Stimulated activated CD8-positive, alpha-beta memory T cell treated with anti-CD3 and anti-CD28 coated beads, Interleukin-4, amount 100 ng/mL, for 1 hour (primary cell): ENCODE results near the gene LYZL2.
"Not testable (repeated sequence)": the region's sequence is repeated elsewhere in the genome, so short reads cannot be mapped to it uniquely, and the experiment has no call there.

ENCODE experiments used
- DNase-seq, 2 donors: peaks; one replicate each; pipeline ENCODE4 v3.0.0-alpha.2; 2020; ENCODE audit warnings: low read depth in 2 of 2, low spot score in 1 of 2

LYZL2 gene

DNA sequence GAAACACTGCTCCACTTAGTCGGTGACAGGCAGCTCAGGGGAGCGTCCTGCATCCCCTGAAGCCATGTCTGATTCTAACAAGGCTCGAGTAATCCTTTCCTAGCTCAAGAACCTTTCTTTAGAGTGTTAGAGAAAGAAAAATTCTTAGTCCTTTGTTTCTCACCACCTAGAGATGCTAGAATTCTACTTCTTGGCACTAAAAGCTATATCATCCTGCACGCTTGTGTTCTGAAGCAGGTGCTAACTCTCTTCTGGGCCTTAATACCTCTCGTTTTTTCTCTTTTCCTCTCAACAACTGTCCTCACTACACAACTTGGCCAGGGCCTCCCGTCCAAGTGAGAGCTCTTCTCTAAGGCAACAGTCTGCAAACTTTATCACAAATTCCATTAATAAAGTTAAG is at the start of gene LYZL2:
Gene LYZL2, minus strand, starts transcription at position 101 of the 400 bp plus-strand sequence. CDS start 2,838 bp downstream, outside the sequence.
- DNase-seq: no peak

GRCh38 chr10:30677616-30678015 is 48.1 kb upstream of the LYZL2 start:
- not testable (repeated sequence) for DNase-seq

DNA sequence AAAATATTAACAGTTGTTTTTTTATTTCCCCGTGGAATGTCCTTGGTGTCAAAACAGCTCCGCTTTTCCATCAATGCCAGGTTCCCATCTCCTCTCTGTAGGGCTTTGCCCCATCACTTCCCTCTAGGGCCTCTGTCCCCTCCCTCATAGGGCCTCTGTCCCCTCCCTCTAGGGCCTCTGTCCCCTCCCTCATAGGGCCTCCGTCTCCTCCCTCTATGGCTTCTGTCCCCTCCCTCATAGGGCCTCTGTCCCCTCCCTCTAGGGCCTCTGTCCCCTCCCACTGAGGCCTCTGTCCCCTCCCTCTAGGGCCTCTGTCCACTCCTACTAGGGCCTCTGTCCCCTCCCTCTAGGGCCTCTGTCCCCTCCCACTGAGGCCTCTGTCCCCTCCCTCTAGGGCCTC is 47.6 kb upstream of the LYZL2 start:
- DNase-seq: not testable (repeated sequence)

DNA sequence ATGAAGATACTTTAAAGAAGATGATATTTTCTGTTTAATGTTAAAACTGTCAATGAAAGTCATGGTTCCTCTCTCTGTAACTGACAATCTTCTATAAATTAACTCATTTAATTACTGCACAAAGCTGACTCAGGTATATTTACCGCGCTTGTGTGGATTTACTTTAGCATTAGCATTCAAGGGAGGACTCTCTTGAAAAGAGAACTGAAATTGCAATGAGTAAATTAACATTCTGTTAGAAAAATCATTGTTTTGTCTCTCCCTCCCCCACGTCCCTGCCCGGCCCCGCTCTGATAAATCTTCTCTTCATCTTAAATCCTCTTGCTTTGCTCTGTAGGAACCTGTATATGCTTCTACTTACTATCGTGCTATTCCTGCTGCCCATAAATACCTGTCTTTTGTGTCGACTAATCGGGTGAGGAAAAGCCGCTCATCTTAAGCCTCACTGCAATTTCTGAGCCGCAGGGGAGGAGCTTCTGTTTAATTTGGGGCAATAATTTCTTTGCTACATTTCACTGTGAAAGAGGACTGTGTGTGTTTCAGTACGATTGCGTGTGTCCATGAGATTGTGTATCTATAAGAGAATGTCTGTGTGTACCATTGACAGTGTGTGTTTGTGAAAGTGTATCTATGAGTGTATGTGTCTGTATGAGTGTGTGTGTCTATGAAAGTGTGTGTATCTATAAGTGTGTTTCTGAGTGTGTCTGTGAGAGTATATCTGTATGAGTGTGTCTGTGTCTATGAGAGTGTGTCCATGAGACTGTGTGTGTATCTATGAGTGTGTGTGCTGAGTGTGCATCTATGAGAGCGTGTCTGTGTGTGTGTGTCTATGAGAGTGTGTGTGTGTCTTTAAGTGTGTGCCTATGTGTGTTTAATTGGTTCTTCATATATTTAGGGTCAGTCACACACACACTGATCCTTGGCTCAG is 46.5 kb upstream of the LYZL2 start:
- no peak for DNase-seq

GRCh38 chr10:30674796-30675195 is 45.2 kb upstream of the LYZL2 start:
- DNase-seq: no peak

- not testable (repeated sequence) for DNase-seq
These were observed 43.7 kb upstream of the LYZL2 start for GRCh38 chr10:30673262-30673661.

- DNase-seq: not testable (repeated sequence)
These were observed 42.8 kb upstream of the LYZL2 start for GRCh38 chr10:30672338-30672737.

- DNase-seq: no peak
These were observed 41.6 kb upstream of the LYZL2 start for GRCh38 chr10:30671026-30671616.

DNA sequence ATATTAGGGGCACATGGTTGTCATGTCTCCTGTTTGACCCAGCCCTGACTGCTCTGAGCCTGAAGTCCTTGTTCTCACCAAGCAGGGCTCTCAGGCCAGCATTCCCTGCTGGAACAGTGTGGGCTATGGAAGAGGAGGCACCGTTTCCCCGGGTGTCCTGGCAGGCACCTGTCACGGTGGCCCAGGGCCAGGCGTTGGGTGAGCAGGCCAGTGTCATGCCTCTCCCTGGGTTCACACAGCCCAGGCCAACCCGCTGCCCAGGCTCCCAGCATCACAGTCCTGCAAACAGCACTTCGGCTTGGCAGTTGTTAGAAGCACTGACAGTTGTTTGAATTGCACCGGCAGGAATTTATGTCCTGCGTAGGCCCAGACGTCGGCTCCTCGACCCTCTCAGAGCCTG is 38.4 kb upstream of the LYZL2 start:
- DNase-seq: not testable (repeated sequence)

GRCh38 chr10:30663403-30663802 is 33.9 kb upstream of the LYZL2 start:
- not testable (repeated sequence) for DNase-seq

GRCh38 chr10:30662814-30663213 is 33.3 kb upstream of the LYZL2 start:
- DNase-seq: no peak

GRCh38 chr10:30660314-30660713 is 30.8 kb upstream of the LYZL2 start:
- DNase-seq: not testable (repeated sequence)

DNA sequence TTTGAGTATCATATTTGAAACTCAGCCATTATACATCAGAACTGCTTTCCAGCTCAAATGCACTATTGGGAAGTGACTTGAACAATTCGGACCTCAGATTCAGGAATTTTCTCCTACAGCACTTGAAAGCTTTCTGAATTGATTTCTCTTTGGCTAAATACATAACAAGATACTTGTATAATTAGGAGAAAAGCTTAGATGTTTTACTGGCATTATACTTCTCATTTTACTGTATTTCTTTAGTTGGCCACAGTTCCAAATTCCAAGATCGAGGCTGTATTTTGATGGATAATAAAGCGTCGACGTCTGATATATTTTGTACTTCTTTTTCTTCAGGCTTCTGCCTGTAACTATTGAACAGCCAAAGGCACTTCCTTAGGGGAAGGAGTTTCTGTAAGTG is 26.7 kb upstream of the LYZL2 start:
- DNase-seq: no peak

GRCh38 chr10:30655001-30655400 is 25.4 kb upstream of the LYZL2 start:
- not testable (repeated sequence) for DNase-seq

GRCh38 chr10:30651470-30652397 is 22.2 kb upstream of the LYZL2 start:
- DNase-seq: not testable (repeated sequence)

DNA sequence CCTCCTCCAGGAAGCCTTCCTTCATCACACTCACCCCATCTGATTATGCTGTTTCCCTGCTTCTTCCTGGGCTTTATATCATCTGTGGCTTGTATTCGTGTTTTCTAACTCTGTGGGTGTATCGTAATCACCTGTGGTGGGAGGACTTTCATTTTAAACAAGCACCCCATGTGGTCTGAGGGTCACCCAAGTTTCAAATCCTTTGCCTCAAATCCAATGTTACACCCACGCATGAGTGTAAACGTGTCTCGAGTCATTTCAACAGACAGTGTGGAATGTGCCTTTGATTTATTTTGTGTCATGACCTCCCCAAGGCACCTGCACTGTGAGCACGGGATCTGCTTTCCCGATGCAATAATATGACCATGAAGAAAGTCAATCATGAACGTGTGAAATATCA is 17.5 kb upstream of the LYZL2 start:
- DNase-seq: no peak

GRCh38 chr10:30645340-30645827 is 15.8 kb upstream of the LYZL2 start:
- no peak for DNase-seq

GRCh38 chr10:30644408-30644861 is 14.9 kb upstream of the LYZL2 start:
- DNase-seq: not testable (repeated sequence)

GRCh38 chr10:30643557-30644199 is 14.1 kb upstream of the LYZL2 start:
- not testable (repeated sequence) for DNase-seq

- DNase-seq: not testable (repeated sequence)
These were observed 13.3 kb upstream of the LYZL2 start for GRCh38 chr10:30642856-30643255.
